ENCODE measurements around the gene AACS.

AACS gene

DNA sequence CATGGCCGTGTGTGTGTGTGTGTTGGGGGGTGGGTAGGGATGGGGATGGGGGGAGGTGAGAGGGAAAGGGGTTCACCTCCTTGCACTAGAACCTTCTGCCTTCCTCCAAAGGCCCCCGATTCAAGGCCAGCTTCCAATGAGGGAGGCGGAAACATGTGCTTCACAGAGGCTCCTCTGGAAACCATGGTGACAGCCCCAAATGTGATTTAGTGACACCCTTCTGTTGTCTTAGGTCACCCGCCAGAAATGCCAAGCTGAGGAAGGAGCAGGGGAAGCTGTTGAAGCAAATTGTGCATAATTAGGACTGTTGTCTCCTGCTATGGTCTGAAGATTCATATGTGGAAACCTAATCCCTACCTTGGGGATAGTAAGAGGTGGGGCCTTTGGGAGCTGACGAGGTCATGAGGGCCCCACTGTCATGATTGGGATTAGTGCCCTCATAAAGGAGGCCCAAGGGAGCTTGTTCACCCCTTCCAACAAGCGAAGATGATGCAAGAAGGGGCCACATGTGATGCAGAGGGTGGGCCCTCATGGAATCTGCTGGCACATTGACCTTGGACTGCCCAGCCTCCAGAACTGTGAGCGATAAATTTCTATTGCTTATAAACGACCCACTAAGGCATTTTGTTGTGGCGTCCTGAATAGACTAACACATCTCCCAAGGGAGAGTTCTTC is 95.2 kb downstream of the AACS start:
- no peak for DNase-seq

DNA sequence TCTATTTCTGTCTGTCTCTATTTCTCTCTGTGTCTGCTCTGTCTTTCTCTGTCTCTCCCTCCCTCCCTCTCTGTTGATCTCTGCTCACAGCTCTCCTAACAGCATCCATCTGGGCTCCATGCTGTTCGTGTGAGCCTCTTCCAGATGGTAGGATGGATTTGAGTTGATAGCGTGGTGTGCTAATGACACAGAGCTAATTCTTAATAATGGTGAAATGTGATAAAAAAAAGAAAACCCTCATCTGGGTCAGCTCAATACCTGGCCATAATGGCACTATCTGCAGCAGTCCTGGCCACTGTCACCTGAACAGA is 96.4 kb downstream of the AACS start:
- DNase-seq = no peak

DNA sequence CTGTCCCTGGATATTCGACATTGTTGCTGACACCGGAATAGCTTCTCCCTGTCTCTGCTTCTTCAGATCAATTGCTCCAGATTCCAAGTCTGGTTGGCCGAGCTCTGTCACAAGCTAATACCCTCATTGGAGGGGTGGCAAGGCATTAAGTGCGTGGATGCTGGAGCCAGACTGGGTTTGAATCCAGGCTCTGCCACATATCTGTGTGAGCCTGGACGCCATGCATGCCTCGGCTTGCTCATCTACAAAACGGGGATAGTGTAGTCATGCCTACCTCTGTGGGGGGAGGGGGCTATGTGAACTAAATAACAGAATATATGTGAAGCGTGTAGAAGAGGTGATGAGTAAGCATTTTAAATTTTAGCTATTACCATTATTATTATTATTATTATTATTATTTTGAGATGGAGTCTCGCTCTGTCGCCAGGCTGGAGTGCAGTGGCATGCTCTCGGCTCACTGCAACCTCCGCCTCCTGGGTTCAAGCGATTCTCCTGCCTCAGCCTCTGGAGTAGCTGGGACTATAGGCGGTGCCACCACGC is 97.3 kb downstream of the AACS start:
- no peak for DNase-seq

DNA sequence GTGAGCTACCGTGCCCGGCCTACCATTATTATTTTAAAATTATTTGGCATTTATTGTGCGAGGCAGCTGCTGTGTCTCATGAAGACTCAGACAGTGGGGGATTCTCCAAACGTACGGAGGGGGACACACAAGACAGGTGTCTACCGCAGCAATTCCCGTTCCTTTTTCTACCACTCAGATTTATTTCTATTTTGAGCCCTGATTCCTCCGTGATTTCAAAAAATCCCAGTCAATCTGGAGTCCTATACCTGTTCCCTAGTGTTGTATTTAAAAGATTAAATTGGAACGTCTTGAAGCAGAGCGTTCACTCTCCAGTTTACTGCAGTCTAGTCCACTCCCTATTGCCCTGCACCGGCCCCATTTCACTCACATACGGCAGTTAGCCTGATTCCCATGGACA is 97.9 kb downstream of the AACS start:
- DNase-seq = no peak

DNA sequence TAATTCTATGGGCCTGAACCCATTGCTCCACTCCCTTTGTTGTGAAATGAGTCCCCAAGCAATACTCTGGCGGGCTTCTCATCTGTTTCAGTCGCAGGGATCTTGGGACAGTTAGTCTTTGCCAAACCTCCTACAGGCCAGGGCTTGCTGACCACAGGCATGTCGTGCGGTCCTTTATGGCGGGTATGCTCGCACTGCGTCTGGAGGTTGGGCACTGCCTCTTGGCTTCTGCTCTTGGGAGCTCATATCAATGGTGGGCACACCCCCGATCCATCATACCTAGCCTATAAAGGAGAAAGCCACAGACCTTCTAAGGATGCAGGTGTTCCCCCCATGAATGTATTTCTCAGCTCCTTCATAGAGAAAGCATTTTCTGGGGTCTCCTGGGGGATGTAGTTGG is 99.3 kb downstream of the AACS start:
- DNase-seq = no peak

DNA sequence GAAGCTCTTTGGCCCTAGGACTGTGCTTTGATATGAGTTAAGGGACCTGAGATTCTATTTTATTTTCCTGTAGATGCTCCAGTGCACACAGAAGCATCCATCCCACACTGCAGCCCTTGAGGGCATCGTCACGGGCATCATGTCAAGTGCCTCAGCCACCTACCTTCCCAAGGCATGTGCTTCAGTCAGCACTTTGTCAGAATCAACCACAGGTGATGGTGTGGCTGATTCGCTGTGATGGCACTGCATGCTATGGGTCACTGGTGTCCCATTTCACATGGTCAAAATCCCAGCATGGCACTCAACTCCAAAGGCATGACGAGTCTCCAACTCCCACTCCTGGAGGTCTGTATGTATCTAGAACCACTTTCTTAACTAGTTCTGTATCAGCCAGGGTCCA is 100.8 kb downstream of the AACS start:
- no peak for DNase-seq

DNA sequence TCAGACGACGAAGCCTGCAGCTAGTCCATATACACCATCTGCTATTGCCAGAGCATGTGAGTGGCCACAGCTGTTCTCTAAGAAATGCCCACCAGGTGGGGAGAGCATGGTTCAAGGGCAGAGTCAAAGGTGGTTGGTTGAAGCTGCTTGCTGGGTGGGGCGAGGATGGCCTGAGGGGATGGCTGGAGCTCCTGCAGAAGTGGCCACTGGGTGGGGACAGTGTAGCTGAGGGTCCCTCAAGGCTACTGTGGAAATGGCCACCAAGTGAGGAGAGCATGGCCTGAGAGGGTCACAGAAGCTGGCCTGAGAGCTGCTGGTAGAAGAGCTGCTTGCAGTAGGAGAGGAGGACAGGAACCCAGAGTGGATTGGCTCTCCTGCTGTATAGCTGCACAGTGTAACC is 102.4 kb downstream of the AACS start:
- DNase-seq = no peak

DNA sequence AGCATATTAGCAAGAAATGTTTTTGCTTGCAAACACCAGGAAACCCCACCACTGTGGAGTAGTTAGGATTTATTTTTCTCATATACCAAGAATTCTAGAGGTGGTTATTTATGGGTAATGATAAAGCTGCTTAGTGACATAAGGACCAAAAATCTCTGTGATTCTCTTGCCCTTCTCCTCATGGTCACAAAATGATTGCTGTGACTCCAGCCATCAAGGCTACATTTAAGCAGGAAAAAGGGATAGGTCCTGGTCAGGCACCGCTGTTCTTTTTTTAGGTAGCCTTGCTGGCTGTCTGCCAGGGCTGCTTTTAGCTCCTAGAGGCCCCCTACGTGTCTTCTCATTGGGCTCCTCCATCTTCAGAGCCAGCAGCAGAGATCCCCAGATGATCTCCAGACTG is 104.2 kb downstream of the AACS start:
- DNase-seq = no peak

DNA sequence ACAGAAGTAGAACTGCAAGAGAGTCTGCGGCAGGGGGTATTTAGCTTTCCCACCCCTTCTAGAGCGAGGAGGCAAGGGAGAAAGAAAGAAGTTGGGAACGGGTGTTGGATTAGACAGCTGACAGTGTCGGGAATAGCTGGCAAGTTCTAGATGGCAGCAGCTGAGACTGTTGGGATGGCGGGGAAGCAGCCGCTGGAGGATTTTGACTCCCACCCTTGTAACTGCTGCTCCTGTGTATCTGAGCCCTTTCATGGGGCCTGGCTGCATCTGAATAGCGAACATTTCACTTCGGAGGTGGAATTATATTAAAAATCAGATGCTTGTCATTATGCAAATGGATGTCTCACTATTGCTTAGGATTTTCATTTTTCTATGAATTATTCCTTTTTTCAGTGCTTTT is 104.6 kb downstream of the AACS start:
- no peak for DNase-seq

DNA sequence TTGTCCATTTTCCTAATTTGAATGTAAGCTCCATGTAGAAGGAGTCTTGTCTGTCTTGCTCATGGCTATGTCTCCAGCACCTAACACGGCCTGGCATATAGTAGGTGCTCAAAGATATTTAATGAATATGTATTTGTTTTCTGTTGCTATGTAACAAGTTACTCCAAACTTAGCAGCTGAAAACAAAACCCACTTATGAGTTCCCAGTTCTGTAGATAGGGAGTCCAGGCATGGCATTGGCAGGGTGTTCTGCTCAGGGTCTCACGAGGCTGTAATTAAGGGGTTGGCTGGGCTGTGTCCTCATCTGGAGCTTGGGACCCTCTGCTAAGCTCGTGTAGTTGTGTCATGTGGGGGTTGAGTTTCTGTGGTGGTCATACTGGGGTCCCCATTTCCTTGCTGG is 106.0 kb downstream of the AACS start:
- no peak for DNase-seq

DNA sequence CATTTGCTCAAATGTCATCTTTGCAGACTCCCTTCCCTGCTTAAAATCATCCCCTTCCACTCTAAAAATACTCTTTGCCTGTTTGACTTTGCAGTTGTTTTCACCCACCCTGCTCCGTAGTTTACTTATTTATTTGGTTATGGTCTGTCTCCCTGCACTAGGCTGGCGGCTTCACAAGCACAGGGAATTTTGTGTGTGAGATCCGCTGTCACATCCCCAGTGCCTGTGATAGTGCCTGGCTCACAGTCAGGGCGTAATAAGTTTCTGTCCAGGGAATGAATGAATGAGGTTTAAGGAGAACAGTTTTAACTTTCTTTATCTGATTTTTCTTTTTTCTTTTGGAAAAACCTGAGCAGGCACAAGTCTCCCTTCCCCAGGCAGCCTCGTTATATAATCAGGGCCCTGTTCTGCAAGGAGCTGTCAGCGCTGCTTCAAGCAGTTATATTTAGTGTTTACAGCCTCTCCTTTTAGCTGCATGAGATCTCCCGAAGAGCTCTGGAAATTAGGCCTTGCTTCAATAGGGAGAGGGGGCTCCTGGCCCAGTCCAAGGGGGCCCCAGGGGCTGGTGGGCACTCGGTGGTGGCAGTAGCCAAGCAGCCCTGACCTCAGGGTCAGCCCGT is 107.1 kb downstream of the AACS start:
- no peak for DNase-seq

DNA sequence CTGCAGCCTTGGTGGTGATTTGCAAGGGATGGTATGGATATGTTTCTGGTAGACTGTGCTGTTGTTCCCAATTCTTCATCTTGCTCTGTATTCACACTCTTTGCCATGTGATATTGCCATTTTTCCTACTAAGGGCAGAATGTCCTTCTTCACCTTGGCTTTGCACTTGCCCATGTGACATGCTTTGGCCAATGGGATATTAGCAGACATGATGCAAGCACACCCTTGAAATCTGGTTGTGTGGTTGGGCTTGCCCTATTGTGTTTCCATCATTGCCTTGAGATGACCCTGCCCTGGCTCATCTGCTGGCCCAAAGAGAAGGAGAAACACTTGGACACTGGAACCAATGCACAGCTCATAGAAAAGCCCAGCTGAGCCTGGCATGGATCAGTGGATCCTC is 110.3 kb downstream of the AACS start:
- DNase-seq = no peak

DNA sequence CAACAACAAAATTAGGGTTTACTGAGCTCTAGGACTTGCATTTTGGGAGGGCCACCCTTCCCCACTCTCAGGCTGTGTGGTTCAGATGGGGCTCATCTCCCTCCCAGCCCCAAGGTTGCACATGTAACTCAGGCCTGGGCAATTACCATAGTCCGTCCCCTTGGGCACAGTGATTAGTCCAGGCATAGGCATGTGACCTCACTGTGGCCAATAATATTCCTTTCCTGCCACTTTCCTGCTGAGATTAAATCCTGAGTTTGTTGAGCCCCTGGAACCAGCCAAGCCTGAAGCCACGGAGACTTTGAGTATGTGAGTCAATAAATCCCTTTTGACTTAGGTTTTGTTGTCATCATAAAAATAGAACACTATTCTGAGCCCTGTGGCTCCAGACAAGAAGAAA is 113.0 kb downstream of the AACS start:
- DNase-seq = no peak

DNA sequence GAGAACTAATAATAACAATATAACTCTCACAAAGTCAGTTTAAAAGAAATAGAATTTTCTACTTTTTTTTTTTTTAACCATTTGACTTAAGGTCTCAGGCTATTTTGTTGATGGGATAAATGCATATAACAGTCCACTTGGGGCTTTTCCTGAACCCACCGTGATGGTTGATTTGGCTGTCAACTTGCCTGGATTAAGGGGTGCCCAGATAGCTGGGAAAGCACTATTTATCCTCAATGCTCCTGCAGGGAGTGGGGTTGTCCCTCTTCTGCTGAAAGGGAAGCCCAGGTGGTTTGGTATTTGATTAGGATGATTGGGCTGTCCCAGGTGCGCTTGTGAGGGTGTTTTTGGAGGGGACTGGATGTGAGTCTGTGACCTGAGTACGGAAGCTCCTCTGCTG is 114.9 kb downstream of the AACS start:
- DNase-seq = no peak

DNA sequence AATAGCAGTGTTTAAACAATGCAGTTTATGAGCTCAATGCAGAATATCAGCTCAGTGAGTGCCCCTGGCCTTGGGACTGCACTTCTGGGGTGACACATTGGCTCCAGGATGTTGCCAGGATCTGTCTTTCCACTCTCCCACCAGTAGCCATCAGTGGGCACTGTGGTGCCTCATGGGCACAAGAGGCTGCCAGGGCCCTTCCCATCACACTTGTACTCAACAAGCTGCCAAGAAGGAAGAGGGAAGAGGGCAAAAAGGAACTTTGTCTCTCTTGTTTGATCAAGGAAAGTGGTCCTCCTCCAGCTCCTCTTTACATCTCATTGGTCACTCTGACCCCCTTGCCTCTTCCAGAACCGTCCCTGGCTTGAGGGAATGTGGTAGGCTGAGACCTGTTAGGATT is 115.9 kb downstream of the AACS start:
- no peak for DNase-seq

DNA sequence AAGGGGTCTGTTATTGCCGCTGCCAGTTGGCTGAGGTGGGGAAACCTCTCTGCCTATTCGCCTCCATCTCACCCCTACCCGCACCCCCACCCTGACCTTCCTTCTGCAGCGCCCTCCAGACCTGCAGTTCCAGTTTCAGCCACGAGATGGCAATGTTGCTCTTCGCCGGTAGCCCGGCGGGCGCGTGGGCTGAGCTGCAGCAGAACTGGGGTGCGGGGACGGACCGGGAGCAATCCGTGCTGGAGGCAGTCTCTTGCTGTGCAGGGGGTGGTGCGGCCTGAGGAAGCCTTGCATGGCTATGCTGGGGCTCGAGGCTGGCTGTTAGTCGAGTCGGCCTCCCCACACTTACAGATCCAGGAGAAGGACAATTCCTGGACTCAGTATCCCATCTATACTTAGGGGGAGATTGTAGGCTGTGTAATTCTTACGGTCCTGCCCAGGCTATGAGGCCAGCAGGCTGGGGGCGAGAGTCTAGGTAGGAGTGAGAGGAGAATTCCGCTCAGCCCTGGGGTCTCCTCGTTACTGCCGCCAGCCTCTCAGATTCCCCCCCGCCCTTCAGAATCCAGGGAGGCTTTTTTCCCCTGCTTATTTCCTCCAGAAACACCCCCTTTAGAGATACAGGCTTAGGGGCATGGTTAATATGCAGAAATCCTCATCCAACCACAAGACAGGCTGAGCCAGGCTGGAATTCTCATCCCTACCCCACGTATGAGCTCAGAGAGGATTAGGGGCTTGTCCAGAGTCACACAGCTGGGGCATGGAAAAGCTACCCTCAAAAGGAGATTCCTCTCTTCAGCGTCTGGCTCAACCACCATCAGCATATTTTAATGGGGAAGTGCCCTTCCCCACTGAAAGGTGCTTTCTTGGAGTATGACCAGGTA is 118.2 kb downstream of the AACS start:
- DNase-seq = peak; percentile 68

DNA sequence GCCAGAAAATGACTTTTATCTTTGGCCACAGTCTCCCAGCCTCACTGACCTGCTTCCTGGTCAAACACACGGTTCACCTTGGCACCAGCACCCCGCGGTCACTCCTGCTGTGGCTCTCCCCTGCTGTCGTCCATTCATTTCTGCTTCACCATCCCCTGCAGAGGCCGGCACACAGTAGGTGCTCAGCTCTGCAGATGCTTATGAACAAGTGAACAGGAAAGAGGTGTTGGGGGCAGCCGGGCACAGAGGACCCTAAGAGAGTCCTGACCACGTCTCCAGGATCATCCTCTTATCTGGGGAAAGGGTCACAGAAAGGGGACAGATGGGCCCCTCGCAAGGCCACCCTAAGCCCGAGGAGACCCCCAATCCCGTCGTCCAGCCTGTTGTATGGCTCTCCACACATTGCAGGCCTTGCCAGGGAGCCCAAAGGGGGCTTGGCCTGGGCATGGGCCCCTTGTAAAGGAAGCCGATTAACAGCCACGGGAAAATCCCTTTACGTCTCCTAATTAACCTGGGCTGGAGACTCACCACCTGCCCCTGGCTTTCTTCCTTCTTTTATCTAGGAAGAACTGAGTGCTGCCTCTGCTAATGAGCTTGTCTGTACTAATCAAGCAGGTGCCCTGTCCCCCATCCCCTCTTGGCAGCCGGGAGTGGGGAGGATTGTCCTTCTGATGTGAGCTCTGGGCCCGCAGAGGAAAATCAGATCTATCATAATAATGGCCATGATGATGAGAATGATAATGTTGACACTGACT is 119.2 kb downstream of the AACS start:
- no peak for DNase-seq

DNA sequence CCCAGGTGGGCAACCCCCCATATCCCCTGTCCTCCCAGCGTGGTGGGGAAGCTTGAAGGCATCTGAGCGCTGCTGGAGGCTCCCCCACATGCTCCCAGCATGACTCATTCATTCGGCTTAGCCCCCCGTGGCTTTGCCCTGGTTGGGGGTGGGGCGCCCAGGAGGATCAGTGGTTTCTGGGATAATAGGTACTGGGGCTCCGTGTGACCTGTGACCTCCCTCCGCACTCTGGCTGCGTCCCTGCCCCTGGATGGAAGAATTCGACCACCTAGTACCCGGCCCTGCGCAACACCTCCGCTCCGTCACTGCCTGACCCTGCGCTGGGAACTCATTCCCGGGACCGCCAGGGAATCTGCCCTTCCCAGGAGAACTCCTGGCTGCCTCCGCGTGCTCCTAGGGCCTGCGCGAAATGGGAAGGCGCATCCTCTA is 120.1 kb downstream of the AACS start:
- no peak for DNase-seq

DNA sequence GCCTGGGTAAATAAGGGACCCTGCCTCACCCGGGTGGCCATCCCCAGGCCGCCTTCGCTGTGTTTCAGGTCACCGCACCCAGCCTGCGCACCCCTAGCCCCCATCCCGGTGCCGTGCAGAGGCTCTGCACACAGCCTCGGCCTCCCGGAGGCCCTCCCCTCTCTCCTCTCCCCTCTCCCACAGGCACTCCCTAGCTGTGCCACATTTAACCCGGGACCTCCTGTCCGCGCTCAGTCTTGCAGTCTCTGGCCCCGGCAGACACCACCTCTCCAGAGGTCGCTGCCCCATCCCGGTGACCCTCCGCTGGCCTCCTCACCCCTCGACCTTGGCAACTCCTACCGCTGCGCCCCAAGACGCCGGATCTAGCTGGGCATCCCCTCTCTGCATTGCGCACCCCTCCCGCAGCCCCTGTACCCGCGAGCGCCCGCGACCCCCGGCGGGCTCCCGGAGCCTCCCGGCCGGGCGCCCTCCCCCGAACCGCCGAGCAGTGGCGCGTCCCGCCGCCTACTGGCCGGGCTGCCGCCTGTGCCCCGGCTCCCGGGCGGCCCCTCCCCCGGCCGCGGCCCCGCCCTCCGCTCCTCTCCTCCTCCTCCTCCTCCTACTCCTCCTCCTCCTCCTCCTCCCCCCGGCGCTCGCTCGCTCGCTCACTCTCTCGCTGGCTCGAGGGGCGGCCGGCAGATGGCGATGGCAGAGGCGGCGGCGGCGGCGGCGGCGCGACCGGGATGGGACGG is 120.7 kb downstream of the AACS start, which contains the start of gene TMEM132B:
Gene TMEM132B, plus strand, starts transcription at position 647 of the 731 bp plus-strand sequence.
- DNase-seq = no peak

DNA sequence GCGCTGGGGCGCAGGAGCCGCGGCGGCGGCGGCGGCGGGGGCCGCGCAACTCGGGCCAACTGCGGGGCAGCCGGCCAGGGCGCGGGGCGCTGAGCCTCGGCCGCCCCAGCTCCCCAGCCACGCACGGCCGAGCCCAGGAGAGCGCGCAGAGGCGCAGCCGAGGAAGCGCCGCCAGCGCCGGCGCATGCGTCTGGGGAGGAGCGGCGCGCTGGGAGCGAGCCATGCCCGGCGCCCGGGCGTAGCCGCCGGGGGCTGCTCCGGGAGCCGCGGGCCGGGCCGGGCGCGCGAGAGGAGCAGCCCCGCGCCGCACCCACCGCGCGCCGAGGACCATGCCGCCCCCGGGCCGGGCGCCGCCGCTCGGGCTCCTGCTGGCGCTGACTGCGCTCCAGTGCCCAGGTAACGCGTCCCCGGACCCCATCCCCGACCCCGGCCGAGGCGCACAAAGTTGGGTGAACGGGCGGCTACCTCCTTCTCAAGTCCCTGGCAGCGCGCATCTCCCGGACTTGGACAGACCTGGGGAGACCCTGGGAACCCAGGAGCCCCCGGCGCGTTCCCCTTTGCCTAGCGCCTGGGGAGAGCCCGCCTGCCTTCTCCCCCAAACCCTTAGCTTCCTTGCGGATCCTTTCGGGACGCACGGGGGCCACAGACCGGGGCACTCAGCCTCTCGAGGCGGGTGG is 121.4 kb downstream of the AACS start:
- DNase-seq = no peak

DNA sequence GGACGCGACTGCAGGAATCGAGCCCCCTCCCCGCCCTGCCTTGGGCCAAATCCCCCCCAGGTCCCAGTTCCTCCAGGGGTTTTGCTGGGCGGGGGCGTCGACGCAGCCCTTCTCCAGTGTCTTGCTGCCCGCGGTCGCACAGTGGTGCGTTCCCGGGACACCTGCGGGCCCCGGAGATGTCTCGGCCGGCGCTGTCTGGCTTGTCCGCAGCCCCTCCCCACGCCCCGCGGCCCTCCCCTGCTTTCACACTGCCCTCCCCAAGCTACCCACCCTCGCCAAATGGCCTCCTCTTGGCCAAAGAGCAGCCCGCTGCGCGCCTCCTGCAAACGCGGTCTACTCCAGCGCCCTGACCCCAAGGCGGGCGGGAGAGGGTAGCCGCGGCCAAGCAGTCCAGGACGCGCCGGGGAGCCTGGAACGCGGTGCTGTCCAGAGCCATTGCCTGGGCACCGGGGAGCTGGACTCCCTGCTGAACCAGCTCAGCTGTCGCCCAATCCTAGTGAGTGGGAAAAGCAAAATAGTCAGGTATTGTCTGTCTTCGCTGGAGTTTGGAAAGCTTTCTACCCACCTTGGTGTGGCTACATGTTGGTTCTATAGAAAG is 122.0 kb downstream of the AACS start:
- DNase-seq = no peak

Measured in activated CD4-positive, alpha-beta T cell treated with anti-CD3 and anti-CD28 coated beads for 1 hour (primary cell).